Mucosa of descending colon (tissue), 3 donors: ENCODE measurements around the gene HNRNPL. TPM values are rescaled to one million over a fixed set of nuclear protein-coding genes. Genes with fewer than 3 reads are reported as not detected.
A peak's percentile ranks its signal among the peaks of the same experiment; 100 is the strongest.

Source experiments
- ATAC-seq: fragments of 200-7000 bp; cut with Tn5 transposase; one replicate; pipeline ENCODE4 v1.9.1; 2020; ENCODE audit warnings: mild to moderate bottlenecking, moderate library complexity
- DNase-seq, 3 donors: peaks; one replicate each; pipeline ENCODE4 v3.0.0-alpha.2; 2020
- H3K36me3 ChIP-seq: fragments of 200-600 bp; one replicate; pipeline ENCODE4 v1.8.0; 2021; ENCODE audit warnings: low read depth, mild to moderate bottlenecking
- H3K4me1 ChIP-seq: fragments of 200-600 bp; one replicate; pipeline ENCODE4 v1.8.0; 2021; ENCODE audit warnings: low read depth, mild to moderate bottlenecking
- H3K4me3 ChIP-seq: fragments of 200-600 bp; one replicate; pipeline ENCODE4 v1.8.0; 2021; ENCODE audit warnings: mild to moderate bottlenecking
- H3K9me3 ChIP-seq: fragments of 200-600 bp; one replicate; pipeline ENCODE4 v1.8.0; 2021; ENCODE audit warnings: mild to moderate bottlenecking
- CTCF ChIP-seq: fragments of 200-600 bp; IDR thresholded peaks from one replicate; pipeline ENCODE4 v1.8.0; 2022; ENCODE audit warnings: antibody characterized with exemption, mild to moderate bottlenecking
- intact Hi-C, 2 donors: fragments of 100-400 bp; cut with DNase I in 1 of 2; cut with micrococcal nuclease in 1 of 2; formaldehyde crosslinking; loops; one replicate each; pipeline versions ENCODE4 v1.11.0 to v1.11.1; 2022; cut with DNase I, micrococcal nuclease
- long read RNA-seq, 2 donors: library from polyadenylated mRNA; unstranded; transcript quantifications; one replicate each; pipeline ENCODE4 v2.0.0, GENCODE V29; 2019 to 2021
- total RNA-seq, 3 donors: library from RNA; stranded (reverse); fragmentation: NEBNext Ultra II Directional in 2 of 3; extraction: Animal tissue kit (Norgen Biotek cat#: 25700) in 2 of 3; gene quantifications; one replicate each; pipeline versions ENCODE4 v1.2.1 to v1.2.4, GENCODE V29; 2021 to 2023
- donor health status: DM: no; HTN: no; CAD: no; lungs with moderate emphysema.
- donor health status: DM: no; HTN: no; CAD: no.
- donor health status: DM: no; HTN: yes; CAD: no.

Gene HNRNPL
- total RNA-seq: 100 to 1,000 TPM; 267 to 317 (median 292) TPM
- long read RNA-seq, donor 1, transcript HNRNPL-206 (6 exons, 3,094 nt): minor isoform, 7 of 205 reads
- long read RNA-seq, donor 1, transcript HNRNPL-201 (13 exons, 2,471 nt): major isoform, 119 of 205 reads
- long read RNA-seq, donor 1, partial matches to known transcripts: 46 of 205 reads
- long read RNA-seq, donor 1, other reads (novel, unspliced or antisense): 29 of 205 reads
- long read RNA-seq, donor 2, partial matches to known transcripts: 2 of 8 reads
- long read RNA-seq, donor 2, other reads (novel, unspliced or antisense): 0 of 8 reads

GRCh38 chr19:38849860-38850435 is at the start of gene HNRNPL:
Gene HNRNPL (minus strand): TSS chr19:38849986. CDS start chr19:38849966, 20 bp downstream.
- intact Hi-C loops: no loop called here
- ATAC-seq (peak; percentile 79), DNase-seq (peak in 2 of 3 donors; percentile 99)
- peaks cover 27% of the 10 kb centered on the region for H3K4me1 ChIP-seq
- peak; percentile 12 for TF ChIP-seq CTCF
- no peaks in the 10 kb centered on the region for H3K9me3 ChIP-seq
- H3K4me3 ChIP-seq: peak within 1 kb of the TSS; percentile 90
- H3K36me3 ChIP-seq: peaks cover 16% of the 10 kb centered on the region

GRCh38 chr19:38898788-38899446 is 49.1 kb upstream of the HNRNPL start:
- peak; percentile 2 for ATAC-seq
- TF ChIP-seq CTCF: no peak
- Histone ChIP-seq H3K4me1 (peaks cover 15% of the 10 kb centered on the region), H3K9me3 (no peaks in the 10 kb centered on the region), H3K36me3 (peaks cover 5% of the 10 kb centered on the region), H3K4me3 (peak overlapping the region; percentile 71)
- no peak for DNase-seq
- intact Hi-C loops: no loop called here

GRCh38 chr19:38894968-38895367 is 45.2 kb upstream of the HNRNPL start:
- no peak for ATAC-seq

GRCh38 chr19:38893341-38893771 is 43.6 kb upstream of the HNRNPL start:
- no peak overlapping the region for H3K4me3 ChIP-seq
- intact Hi-C loops: no loop called here
- no peak for TF ChIP-seq CTCF
- H3K9me3 ChIP-seq: no peaks in the 10 kb centered on the region
- DNase-seq (no peak), ATAC-seq (no peak)
- H3K36me3 ChIP-seq: no peaks in the 10 kb centered on the region
- peaks cover 2% of the 10 kb centered on the region for H3K4me1 ChIP-seq

More at GRCh38 chr19:38894968-38895367, 45.2 kb upstream of the HNRNPL start:
- Histone ChIP-seq H3K4me3 (no peak overlapping the region), H3K9me3 (no peaks in the 10 kb centered on the region), H3K36me3 (peaks cover 5% of the 10 kb centered on the region), H3K4me1 (peaks cover 7% of the 10 kb centered on the region)
- TF ChIP-seq CTCF: no peak
- intact Hi-C loops: no loop called here
- DNase-seq: no peak

- Histone ChIP-seq H3K36me3 (no peaks in the 10 kb centered on the region), H3K9me3 (no peaks in the 10 kb centered on the region), H3K4me3 (no peak overlapping the region), H3K4me1 (no peaks in the 10 kb centered on the region)
- intact Hi-C loops: no loop called here
- ATAC-seq (no peak), DNase-seq (no peak)
- no peak for TF ChIP-seq CTCF
Measured at GRCh38 chr19:38892841-38893240, 43.1 kb upstream of the HNRNPL start.
